Fibroblast of the aortic adventitia (primary cell): ENCODE data around the gene PLBD2. TPM values are rescaled to one million over a fixed set of nuclear protein-coding genes. Genes with fewer than 3 reads are reported as not detected.
"Not testable (repeated sequence)": the region's sequence is repeated elsewhere in the genome, so short reads cannot be mapped to it uniquely, and the experiment has no call there.

Experiments used
- DNase-seq: peaks from one replicate; pipeline ENCODE4 v3.0.0-alpha.2; 2010; ENCODE audit warnings: low read depth
- H3K4me3 ChIP-seq: 2 replicates; pipeline ENCODE4 v1.5.1; 2011; ENCODE audit warnings: low read depth, mild to moderate bottlenecking, control low read depth, low read length, moderate library complexity
- total RNA-seq: library from RNA; depleted of rRNA; stranded (reverse); fragments of >200 nt; gene quantifications from 2 replicates; pipeline ENCODE4 v1.2.3, GENCODE V29; 2012; ENCODE audit warnings: low replicate concordance
- TF ChIP-seq, protein P1 (sequence below): IDR thresholded peaks from 2 replicates; pipeline ENCODE4 v1.5.1; 2011; ENCODE audit warnings: mild to moderate bottlenecking, low read length, control low read depth, inconsistent platforms; ENCODE audit not compliant: insufficient read depth

Gene PLBD2
- total RNA-seq, 1 donor, result 35.1 TPM

DNA sequence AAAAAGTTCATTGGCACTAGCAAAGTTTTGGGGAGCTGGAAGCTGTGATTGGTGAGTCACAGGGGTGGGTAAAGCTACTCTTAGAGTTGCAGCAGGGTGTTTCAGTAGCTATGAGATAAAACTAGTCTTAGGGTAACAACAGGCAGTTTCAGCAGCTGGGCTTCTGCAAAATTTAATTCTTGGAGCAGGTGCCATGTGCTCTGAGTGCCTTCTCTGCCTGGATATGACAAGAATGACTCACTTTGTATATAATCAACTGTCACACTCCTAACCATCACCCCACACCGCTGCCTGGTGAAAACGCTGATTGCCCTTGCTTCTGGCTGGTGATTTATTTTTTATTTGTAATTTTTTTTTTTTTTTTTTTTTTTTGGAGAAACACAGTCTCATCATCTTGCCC lies 10.5 kb upstream of the PLBD2 start:
- no peak for DNase-seq
- TF ChIP-seq, protein P1, sequence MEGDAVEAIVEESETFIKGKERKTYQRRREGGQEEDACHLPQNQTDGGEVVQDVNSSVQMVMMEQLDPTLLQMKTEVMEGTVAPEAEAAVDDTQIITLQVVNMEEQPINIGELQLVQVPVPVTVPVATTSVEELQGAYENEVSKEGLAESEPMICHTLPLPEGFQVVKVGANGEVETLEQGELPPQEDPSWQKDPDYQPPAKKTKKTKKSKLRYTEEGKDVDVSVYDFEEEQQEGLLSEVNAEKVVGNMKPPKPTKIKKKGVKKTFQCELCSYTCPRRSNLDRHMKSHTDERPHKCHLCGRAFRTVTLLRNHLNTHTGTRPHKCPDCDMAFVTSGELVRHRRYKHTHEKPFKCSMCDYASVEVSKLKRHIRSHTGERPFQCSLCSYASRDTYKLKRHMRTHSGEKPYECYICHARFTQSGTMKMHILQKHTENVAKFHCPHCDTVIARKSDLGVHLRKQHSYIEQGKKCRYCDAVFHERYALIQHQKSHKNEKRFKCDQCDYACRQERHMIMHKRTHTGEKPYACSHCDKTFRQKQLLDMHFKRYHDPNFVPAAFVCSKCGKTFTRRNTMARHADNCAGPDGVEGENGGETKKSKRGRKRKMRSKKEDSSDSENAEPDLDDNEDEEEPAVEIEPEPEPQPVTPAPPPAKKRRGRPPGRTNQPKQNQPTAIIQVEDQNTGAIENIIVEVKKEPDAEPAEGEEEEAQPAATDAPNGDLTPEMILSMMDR, result no peak

DNA sequence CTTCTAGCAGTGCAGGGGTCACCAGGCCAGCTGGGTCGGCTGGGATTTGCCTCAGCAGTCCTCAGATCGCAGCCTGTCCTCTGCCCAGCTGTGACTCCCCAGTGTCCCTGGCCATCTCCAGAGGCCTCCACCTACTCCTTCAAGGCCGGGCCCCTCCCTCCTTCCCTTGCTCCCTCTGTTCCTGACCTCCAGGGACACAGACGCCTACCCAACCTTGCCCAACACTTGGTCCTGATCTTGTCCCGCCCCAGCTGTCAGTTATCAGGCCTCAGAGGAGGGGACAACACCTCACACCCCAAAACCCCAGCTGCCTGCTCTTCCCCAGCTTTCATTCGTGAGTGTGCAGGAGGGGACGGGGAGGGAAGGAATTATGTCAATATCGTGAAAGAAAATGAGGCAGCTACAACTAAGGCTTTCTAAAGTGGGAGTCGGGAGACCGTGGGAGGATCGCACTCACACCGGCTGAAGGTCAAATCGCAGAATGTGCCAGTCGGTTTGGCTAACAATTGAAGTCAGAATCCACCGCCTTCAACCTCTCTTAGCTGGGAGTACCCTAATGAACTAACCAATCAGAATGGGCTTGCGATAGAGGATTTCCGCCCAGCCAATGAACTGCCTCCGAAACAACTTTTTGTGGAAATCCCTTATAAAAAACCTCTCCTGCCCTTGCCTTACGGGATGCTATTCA lies 9.4 kb upstream of the PLBD2 start:
- DNase-seq, result no peak
- H3K4me3 ChIP-seq, result no peak overlapping the region
- TF ChIP-seq, protein P1, result no peak

More for the DNA sequence above, 10.5 kb upstream of the PLBD2 start:
- H3K4me3 ChIP-seq, result no peak overlapping the region

DNA sequence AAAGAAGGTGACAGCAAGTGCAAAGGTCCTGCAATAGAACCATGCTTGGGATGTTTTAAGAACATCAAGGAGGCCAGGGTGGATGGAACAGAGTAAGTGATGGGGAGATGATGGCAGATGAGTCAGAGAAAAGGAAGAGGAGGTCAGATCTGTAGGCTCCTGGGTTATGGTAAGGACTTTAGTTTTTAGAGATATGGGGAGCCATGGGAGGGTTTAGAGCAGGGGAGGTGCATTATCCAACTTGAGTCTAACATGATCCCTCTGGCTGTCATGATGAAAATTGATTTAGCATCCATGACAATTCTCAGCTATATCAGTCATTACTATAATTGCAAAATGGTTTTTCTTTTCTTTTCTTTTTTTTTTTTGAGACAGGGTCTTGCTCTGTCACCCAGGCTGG lies 7.3 kb upstream of the PLBD2 start:
- no peak for DNase-seq
- TF ChIP-seq, protein P1, result no peak
- H3K4me3 ChIP-seq, result no peak overlapping the region

DNA sequence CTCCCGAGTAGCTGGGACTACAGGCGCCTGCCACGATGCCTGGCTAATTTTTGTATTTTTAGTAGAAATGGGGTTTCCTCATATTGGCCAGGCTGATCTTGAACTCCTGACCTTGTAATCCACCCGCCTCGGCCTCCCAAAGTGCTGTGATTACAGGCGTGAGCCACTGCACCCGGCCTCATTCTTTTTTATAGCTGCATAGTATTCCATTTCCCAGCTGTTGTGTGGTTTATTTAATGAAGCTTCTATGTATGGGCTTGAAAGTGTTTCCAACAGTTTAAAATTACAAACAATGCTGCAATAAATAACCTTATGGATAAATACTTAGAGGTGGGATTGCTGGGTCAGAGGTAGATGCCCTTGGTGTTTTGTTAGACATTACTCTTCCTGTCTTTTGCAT lies 4.2 kb upstream of the PLBD2 start:
- not testable (repeated sequence) for H3K4me3 ChIP-seq, DNase-seq

DNA sequence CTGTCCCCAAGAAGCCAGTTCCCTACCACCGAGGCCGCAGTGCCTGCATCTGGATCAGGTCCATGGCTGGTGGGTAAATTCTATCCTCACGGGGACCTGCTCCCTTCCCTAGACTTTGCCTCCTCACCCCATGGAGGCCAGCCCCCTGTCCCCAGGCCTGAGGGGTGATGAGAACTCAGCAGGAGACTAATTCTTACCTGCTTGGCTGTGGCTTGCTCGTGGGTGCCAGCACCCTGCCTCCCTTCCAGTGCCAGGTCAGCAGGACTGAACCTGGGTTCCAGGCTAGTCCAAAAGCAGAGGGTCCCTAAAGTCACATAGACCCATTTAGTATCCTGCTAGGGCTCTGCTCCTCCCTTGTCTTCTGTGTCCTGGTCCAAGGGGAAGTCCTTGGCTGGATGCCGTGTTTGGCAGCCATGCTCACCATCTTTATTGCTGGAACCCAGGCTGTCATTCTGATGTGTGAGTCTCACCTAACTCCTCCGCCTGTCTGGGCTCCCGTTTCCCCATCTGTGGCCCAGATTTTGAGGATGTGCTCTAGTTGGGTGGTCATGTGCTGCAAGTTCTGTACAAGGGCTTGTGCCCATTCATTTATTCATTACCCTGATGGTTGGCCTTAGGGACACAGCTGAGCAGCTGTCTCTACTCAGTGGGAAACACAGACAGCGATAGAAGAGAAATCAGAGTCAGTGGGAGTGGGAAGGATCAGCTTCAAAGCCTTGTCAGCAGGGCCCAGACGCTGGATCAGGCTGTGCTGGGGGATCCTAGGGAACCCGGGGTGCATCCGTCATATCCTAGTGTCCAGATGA lies 949 bp downstream of the PLBD2 start:
- peak overlapping the region; percentile 96 for H3K4me3 ChIP-seq
- DNase-seq, result peak; percentile 56
- TF ChIP-seq, protein P1, result no peak

DNA sequence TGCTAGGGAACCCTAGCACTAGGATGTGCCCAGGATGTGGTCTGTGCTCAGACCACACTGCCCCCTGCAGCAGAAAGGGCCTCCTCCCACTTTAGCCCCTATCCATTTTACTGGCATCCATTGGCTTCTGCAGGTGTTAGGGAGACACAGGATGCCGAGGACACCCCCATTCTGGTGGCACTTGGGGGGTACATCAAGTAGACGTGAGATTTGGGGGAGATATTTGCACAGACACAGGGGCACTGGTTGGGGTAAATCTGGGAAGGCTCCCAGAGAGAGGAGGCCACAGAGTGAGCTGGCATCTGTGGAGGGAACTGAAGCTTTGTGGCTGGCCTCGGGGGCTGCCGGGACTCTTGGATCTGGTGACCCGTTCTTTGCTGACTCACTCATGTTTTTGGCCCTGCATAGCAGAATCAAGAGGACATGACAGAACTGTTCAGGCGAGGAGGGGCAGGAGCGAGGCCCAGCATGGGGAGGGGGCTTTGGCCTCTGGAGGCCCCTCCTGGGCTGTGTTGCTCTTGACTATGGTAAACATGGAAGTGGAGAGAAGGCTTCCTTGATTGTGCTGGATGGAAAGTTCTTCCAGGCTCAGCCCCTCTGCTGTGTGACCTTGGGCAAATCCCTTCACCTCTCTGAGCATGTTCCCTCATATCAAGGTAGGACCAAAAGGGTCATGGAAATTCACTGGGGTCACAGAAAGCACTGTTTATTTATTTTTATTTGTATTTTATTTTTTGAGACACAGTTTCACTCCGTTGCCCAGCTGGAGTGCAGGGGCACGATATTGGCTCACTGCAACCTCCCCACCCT lies 1.8 kb downstream of the PLBD2 start:
- DNase-seq, result peak; percentile 3
- H3K4me3 ChIP-seq, result peak overlapping the region; percentile 96
- TF ChIP-seq, protein P1, result peak; percentile 24
